K562 (cell line): ENCODE data around the gene SLCO2B1. TPM values are rescaled to one million over a fixed set of nuclear protein-coding genes. Genes with fewer than 3 reads are reported as not detected.

Experiments used
- ARHGAP35 ChIP-seq: fragments of 450-650 bp; IDR thresholded peaks from 2 replicates; pipeline ENCODE4 v1.6.1; 2018; ENCODE audit not compliant: partially characterized antibody
- FOXK2 ChIP-seq, 2 experiments: fragments of 450-650 bp; IDR thresholded peaks in 1 of 2; conservative IDR thresholded peaks in 1 of 2; 2 replicates each; pipeline ENCODE4 v1.6.1; 2016; ENCODE audit warnings: low read depth in 2 of 2, mild to moderate bottlenecking in 1 of 2
- GATAD2A ChIP-seq: fragments of 450-650 bp; IDR thresholded peaks from 2 replicates; pipeline ENCODE4 v1.6.1; 2017
- KLF1 ChIP-seq: fragments of 450-650 bp; IDR thresholded peaks from 2 replicates; pipeline ENCODE4 v1.6.1; 2016; ENCODE audit warnings: missing genetic modification characterization, missing compliant biosample characterization
- MTA3 ChIP-seq: fragments of 450-650 bp; formaldehyde crosslinking; IDR thresholded peaks from 2 replicates; pipeline ENCODE4 v1.6.1; 2017; ENCODE audit warnings: mild to moderate bottlenecking, borderline replicate concordance
- MYNN ChIP-seq, 2 experiments: sonication (generic); formaldehyde crosslinking in 1 of 2; IDR thresholded peaks; 2 replicates each; pipeline versions ENCODE4 v1.5.0 to v1.6.1; 2016 to 2020; ENCODE audit warnings: antibody characterized with exemption in 1 of 2, missing genetic modification reagents in 1 of 2
- NFRKB ChIP-seq: fragments of 450-650 bp; IDR thresholded peaks from 2 replicates; pipeline ENCODE4 v1.6.1; 2016; ENCODE audit warnings: low read depth
- NUFIP1 ChIP-seq: fragments of 450-650 bp; IDR thresholded peaks from 2 replicates; pipeline ENCODE4 v1.6.1; 2018; ENCODE audit not compliant: partially characterized antibody
- PHB2 ChIP-seq: fragments of 450-650 bp; IDR thresholded peaks from 2 replicates; pipeline ENCODE4 v1.6.1; 2017; ENCODE audit warnings: low read depth
- SMARCC2 ChIP-seq: fragments of 450-650 bp; IDR thresholded peaks from 2 replicates; pipeline ENCODE4 v1.6.1; 2017; ENCODE audit warnings: antibody characterized with exemption, moderate library complexity, mild to moderate bottlenecking, low read depth
- XRCC4 ChIP-seq: IDR thresholded peaks from one replicate; pipeline ENCODE4 v1.6.1; 2011; ENCODE audit not compliant: insufficient read depth, insufficient read length; ENCODE audit errors: extremely low read depth
- ZKSCAN1 ChIP-seq: fragments of 150-350 bp; IDR thresholded peaks from 2 replicates; pipeline ENCODE4 v1.6.1; 2016; ENCODE audit warnings: low read depth, low read length
- ZNF507 ChIP-seq: conservative IDR thresholded peaks from 2 replicates; pipeline ENCODE4 v1.6.1; 2017; ENCODE audit warnings: missing genetic modification characterization, missing compliant biosample characterization
- ZNF695 ChIP-seq: fragments of 450-650 bp; formaldehyde crosslinking; IDR thresholded peaks from 2 replicates; pipeline ENCODE4 v1.4.0; 2020; ENCODE audit warnings: mild to moderate bottlenecking, moderate library complexity
- polyA plus RNA-seq, 8 experiments: library from polyadenylated mRNA; depleted of rRNA in 4 of 8; stranded (reverse) in 5 of 8; unstranded in 3 of 8; fragments of >200 nt; fragmentation: Nextera tagmentation in 2 of 8; fragmentation: Illumina TruSeq in 1 of 8; extraction: Ambion mirVana in 2 of 8; extraction: Trizol in 1 of 8; gene quantifications; 2 replicates each; pipeline versions ENCODE4 v1.2.1 to v1.2.3, GENCODE V29; 2011 to 2014; ENCODE audit warnings: inconsistent platforms in 1 of 8, missing spikeins in 1 of 8
- total RNA-seq, 7 experiments: library from RNA; depleted of rRNA in 6 of 7; stranded (reverse); fragments of >200 nt in 6 of 7; fragmentation: Illumina TruSeq in 2 of 7; extraction: Trizol in 2 of 7; gene quantifications; 2 replicates each; pipeline versions ENCODE4 v1.2.1 to v1.2.3, GENCODE V29; 2011 to 2021; ENCODE audit warnings: low replicate concordance in 1 of 7
- TF ChIP-seq, protein P1 (sequence below): fragments of 450-650 bp; IDR thresholded peaks from 2 replicates; pipeline ENCODE4 v1.7.0; 2016; ENCODE audit warnings: borderline replicate concordance
- TF ChIP-seq, protein P2 (sequence below): fragments of 250-450 bp; sonication (Bioruptor Pico); IDR thresholded peaks from 2 replicates; pipeline ENCODE4 v1.9.0; 2021; ENCODE audit warnings: mild to moderate bottlenecking
- TF ChIP-seq, protein P3 (sequence below): sonication (generic); formaldehyde crosslinking; IDR thresholded peaks from 2 replicates; pipeline ENCODE4 v1.8.0; 2023; ENCODE audit warnings: mild to moderate bottlenecking, missing genetic modification reagents
- TF ChIP-seq, protein P4 (sequence below): fragments of 250-450 bp; sonication (Bioruptor Pico); IDR thresholded peaks from 2 replicates; pipeline ENCODE4 v1.5.0; 2021
- TF ChIP-seq, protein P5 (sequence below), 2 experiments: fragments of 250-450 bp in 1 of 2; fragments of 450-650 bp in 1 of 2; sonication (Bioruptor Pico) in 1 of 2; IDR thresholded peaks; 2 replicates each; pipeline versions ENCODE4 v1.6.1 to v1.8.0; 2016 to 2021; ENCODE audit warnings: mild to moderate bottlenecking in 2 of 2, moderate library complexity in 2 of 2, missing compliant biosample characterization in 1 of 2, missing genetic modification characterization in 1 of 2
- TF ChIP-seq, protein P6 (sequence below): fragments of 250-450 bp; sonication (Bioruptor Pico); IDR thresholded peaks from 2 replicates; pipeline ENCODE4 v1.5.0; 2021

Gene SLCO2B1
- total and polyA plus RNA-seq, 9 of the 15 experiments (the other 6 are each of a cell fraction or from before 2014, with no cell fraction given) = 0.70 to 14.7 (median 7.6) TPM

DNA sequence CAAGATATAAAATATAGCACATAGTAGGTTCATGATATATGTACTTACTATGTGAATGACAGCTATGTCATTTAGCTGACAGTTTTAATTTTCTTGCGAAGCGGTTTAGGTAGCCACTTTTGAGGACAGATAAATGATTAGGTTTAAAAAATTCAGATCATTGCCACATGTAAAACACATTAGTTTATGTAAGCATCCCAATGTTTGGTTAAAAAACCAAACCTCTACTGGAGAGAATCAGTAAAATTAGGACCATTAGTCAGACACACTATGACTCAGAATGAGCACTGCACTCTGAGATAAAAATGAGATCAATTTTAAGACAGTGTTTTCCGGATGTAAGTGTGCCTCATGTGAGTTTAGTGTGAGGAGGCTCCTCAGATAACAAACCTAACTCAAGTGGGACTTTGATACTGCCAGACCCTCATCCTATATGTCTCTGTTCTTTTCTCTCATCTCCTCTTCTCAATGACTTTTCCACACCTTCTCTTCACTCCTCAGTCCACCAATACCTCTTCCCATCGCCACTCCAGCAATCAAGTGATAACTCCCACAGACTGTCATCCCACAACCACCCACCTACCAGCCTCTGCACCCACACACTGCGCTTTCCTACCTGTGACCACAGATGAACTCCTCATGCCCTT, 47.4 kb upstream of the SLCO2B1 start (continued):
- TF ChIP-seq FOXK2 (conservative IDR thresholded peaks at IDR 0.05 in 1 of 2, IDR thresholded peaks at IDR 0.05 in 1 of 2; ENCODE audit: low read depth in 2 of 2) (0 out of 4 replicates have a peak, but pooled peaks of 1 of the 2 experiments have one; percentile 39), ZNF695 (no peak), NUFIP1 (no peak), ZNF507 (no peak), GATAD2A (peak; percentile 88), KLF1 (tag) (no peak), SMARCC2 (peak; percentile 96), NFRKB (peak; percentile 89; the same call in 1 of the 2 replicates), MTA3 (no peak), MYNN (IDR thresholded peaks at IDR 0.05) (no peak; the same call in 1 of the 2 replicates), MYNN (CRISPR knock-in tag; IDR thresholded peaks at IDR 0.05) (no peak), XRCC4 (no peak), ARHGAP35 (no peak), PHB2 (peak; percentile 17; the same call in 1 of the 2 replicates), ZKSCAN1 (peak; percentile 96)
- TF ChIP-seq, protein P1, sequence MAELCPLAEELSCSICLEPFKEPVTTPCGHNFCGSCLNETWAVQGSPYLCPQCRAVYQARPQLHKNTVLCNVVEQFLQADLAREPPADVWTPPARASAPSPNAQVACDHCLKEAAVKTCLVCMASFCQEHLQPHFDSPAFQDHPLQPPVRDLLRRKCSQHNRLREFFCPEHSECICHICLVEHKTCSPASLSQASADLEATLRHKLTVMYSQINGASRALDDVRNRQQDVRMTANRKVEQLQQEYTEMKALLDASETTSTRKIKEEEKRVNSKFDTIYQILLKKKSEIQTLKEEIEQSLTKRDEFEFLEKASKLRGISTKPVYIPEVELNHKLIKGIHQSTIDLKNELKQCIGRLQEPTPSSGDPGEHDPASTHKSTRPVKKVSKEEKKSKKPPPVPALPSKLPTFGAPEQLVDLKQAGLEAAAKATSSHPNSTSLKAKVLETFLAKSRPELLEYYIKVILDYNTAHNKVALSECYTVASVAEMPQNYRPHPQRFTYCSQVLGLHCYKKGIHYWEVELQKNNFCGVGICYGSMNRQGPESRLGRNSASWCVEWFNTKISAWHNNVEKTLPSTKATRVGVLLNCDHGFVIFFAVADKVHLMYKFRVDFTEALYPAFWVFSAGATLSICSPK = peak; percentile 70; the same call in 1 of the 2 replicates
- TF ChIP-seq, protein P2, sequence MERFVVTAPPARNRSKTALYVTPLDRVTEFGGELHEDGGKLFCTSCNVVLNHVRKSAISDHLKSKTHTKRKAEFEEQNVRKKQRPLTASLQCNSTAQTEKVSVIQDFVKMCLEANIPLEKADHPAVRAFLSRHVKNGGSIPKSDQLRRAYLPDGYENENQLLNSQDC (CRISPR knock-in tag) = no peak
- TF ChIP-seq, protein P3, sequence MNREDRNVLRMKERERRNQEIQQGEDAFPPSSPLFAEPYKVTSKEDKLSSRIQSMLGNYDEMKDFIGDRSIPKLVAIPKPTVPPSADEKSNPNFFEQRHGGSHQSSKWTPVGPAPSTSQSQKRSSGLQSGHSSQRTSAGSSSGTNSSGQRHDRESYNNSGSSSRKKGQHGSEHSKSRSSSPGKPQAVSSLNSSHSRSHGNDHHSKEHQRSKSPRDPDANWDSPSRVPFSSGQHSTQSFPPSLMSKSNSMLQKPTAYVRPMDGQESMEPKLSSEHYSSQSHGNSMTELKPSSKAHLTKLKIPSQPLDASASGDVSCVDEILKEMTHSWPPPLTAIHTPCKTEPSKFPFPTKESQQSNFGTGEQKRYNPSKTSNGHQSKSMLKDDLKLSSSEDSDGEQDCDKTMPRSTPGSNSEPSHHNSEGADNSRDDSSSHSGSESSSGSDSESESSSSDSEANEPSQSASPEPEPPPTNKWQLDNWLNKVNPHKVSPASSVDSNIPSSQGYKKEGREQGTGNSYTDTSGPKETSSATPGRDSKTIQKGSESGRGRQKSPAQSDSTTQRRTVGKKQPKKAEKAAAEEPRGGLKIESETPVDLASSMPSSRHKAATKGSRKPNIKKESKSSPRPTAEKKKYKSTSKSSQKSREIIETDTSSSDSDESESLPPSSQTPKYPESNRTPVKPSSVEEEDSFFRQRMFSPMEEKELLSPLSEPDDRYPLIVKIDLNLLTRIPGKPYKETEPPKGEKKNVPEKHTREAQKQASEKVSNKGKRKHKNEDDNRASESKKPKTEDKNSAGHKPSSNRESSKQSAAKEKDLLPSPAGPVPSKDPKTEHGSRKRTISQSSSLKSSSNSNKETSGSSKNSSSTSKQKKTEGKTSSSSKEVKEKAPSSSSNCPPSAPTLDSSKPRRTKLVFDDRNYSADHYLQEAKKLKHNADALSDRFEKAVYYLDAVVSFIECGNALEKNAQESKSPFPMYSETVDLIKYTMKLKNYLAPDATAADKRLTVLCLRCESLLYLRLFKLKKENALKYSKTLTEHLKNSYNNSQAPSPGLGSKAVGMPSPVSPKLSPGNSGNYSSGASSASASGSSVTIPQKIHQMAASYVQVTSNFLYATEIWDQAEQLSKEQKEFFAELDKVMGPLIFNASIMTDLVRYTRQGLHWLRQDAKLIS (CRISPR knock-in tag) = no peak; the same call in 1 of the 2 replicates
- TF ChIP-seq, protein P4, sequence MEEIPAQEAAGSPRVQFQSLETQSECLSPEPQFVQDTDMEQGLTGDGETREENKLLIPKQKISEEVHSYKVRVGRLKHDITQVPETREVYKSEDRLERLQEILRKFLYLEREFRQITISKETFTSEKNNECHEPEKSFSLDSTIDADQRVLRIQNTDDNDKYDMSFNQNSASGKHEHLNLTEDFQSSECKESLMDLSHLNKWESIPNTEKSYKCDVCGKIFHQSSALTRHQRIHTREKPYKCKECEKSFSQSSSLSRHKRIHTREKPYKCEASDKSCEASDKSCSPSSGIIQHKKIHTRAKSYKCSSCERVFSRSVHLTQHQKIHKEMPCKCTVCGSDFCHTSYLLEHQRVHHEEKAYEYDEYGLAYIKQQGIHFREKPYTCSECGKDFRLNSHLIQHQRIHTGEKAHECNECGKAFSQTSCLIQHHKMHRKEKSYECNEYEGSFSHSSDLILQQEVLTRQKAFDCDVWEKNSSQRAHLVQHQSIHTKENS (CRISPR knock-in tag) = no peak
- TF ChIP-seq, protein P5, sequence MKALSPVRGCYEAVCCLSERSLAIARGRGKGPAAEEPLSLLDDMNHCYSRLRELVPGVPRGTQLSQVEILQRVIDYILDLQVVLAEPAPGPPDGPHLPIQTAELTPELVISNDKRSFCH (CRISPR knock-in tag; IDR thresholded peaks at IDR 0.05) = no peak
- TF ChIP-seq, protein P5 (tag; IDR thresholded peaks at IDR 0.05) = no peak
- TF ChIP-seq, protein P6, sequence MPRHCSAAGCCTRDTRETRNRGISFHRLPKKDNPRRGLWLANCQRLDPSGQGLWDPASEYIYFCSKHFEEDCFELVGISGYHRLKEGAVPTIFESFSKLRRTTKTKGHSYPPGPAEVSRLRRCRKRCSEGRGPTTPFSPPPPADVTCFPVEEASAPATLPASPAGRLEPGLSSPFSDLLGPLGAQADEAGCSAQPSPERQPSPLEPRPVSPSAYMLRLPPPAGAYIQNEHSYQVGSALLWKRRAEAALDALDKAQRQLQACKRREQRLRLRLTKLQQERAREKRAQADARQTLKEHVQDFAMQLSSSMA (CRISPR knock-in tag) = no peak
